Measurements from ENCODE around the gene PTPN22. TPM values are rescaled to one million over a fixed set of nuclear protein-coding genes. Genes with fewer than 3 reads are reported as not detected.

PTPN22 gene
- total and polyA plus RNA-seq, 9 of the 15 experiments (the other 6 are each of a cell fraction or from before 2014, with no cell fraction given): 0.45 to 4.6 (median 1.1) TPM

DNA sequence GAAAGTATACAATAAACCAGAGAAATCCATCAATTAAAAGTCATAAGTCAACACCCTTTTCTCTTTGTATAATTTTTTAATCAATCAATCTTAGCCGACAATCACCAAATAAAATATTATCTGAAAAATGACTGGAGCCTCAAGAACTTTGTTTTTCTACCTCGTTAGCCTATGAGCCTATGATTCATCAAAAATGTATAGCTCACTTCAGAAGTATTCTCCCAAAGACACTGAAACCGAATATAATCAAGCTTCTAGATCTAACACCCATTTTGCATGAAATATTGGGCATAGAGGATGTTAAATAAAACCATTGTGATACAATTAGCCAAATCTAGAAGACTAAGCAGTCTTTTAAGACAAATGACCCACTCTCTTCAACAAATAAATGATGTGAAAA lies 41.5 kb downstream of the PTPN22 start (continued):
- TF ChIP-seq, protein P1, sequence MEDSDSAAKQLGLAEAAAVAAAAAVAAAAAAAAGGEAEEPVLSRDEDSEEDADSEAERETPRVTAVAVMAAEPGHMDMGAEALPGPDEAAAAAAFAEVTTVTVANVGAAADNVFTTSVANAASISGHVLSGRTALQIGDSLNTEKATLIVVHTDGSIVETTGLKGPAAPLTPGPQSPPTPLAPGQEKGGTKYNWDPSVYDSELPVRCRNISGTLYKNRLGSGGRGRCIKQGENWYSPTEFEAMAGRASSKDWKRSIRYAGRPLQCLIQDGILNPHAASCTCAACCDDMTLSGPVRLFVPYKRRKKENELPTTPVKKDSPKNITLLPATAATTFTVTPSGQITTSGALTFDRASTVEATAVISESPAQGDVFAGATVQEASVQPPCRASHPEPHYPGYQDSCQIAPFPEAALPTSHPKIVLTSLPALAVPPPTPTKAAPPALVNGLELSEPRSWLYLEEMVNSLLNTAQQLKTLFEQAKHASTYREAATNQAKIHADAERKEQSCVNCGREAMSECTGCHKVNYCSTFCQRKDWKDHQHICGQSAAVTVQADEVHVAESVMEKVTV (CRISPR knock-in tag; IDR thresholded peaks at IDR 0.05): no peak
- TF ChIP-seq ZNF121 (CRISPR knock-in tag; conservative IDR thresholded peaks at IDR 0.05) (no peak), XRCC5 (IDR thresholded peaks at IDR 0.05; ENCODE audit: low read depth, low read length) (no peak), DPF2 (IDR thresholded peaks at IDR 0.05) (0 out of 2 replicates have a peak, but pooled peaks have one; percentile 21), ZNF134 (CRISPR knock-in tag; conservative IDR thresholded peaks at IDR 0.05) (no peak), SNIP1 (IDR thresholded peaks at IDR 0.05; ENCODE audit: low read depth) (no peak), EGR1 (conservative IDR thresholded peaks at IDR 0.05) (no peak), ZNF696 (CRISPR knock-in tag; conservative IDR thresholded peaks at IDR 0.05) (no peak), NFXL1 (CRISPR knock-in tag; IDR thresholded peaks at IDR 0.05) (no peak), CBFA2T3 (IDR thresholded peaks at IDR 0.05) (no peak), ZNF23 (CRISPR knock-in tag; IDR thresholded peaks at IDR 0.05) (no peak), ZNF217 (CRISPR knock-in tag; IDR thresholded peaks at IDR 0.05) (no peak), CC2D1A (IDR thresholded peaks at IDR 0.05) (no peak), ZNF695 (CRISPR knock-in tag; IDR thresholded peaks at IDR 0.05) (no peak), ZC3H4 (CRISPR knock-in tag; IDR thresholded peaks at IDR 0.05; ENCODE audit: borderline replicate concordance) (no peak), MAFF (IDR thresholded peaks at IDR 0.05; ENCODE audit: low read length) (0 out of 2 replicates have a peak, but pooled peaks have one; percentile 20), WHSC1 (IDR thresholded peaks at IDR 0.05; ENCODE audit: low read length) (no peak), SNRNP70 (optimal IDR thresholded peaks at IDR 0.05; ENCODE audit: low read depth, low read length) (no peak), RBM34 (IDR thresholded peaks at IDR 0.05; ENCODE audit: borderline replicate concordance, insufficient read depth, low read length) (no peak), HLTF (IDR thresholded peaks at IDR 0.05) (no peak), TRIM28 (IDR thresholded peaks at IDR 0.05) (no peak)
- TF ChIP-seq, protein P2, sequence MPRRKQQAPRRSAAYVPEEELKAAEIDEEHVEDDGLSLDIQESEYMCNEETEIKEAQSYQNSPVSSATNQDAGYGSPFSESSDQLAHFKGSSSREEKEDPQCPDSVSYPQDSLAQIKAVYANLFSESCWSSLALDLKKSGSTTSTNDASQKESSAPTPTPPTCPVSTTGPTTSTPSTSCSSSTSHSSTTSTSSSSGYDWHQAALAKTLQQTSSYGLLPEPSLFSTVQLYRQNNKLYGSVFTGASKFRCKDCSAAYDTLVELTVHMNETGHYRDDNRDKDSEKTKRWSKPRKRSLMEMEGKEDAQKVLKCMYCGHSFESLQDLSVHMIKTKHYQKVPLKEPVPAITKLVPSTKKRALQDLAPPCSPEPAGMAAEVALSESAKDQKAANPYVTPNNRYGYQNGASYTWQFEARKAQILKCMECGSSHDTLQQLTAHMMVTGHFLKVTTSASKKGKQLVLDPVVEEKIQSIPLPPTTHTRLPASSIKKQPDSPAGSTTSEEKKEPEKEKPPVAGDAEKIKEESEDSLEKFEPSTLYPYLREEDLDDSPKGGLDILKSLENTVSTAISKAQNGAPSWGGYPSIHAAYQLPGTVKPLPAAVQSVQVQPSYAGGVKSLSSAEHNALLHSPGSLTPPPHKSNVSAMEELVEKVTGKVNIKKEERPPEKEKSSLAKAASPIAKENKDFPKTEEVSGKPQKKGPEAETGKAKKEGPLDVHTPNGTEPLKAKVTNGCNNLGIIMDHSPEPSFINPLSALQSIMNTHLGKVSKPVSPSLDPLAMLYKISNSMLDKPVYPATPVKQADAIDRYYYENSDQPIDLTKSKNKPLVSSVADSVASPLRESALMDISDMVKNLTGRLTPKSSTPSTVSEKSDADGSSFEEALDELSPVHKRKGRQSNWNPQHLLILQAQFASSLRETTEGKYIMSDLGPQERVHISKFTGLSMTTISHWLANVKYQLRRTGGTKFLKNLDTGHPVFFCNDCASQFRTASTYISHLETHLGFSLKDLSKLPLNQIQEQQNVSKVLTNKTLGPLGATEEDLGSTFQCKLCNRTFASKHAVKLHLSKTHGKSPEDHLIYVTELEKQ (CRISPR knock-in tag; IDR thresholded peaks at IDR 0.05): no peak
- TF ChIP-seq, protein P3, sequence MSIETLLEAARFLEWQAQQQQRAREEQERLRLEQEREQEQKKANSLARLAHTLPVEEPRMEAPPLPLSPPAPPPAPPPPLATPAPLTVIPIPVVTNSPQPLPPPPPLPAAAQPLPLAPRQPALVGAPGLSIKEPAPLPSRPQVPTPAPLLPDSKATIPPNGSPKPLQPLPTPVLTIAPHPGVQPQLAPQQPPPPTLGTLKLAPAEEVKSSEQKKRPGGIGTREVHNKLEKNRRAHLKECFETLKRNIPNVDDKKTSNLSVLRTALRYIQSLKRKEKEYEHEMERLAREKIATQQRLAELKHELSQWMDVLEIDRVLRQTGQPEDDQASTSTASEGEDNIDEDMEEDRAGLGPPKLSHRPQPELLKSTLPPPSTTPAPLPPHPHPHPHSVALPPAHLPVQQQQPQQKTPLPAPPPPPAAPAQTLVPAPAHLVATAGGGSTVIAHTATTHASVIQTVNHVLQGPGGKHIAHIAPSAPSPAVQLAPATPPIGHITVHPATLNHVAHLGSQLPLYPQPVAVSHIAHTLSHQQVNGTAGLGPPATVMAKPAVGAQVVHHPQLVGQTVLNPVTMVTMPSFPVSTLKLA (conservative IDR thresholded peaks at IDR 0.05): no peak
- TF ChIP-seq, protein P4, sequence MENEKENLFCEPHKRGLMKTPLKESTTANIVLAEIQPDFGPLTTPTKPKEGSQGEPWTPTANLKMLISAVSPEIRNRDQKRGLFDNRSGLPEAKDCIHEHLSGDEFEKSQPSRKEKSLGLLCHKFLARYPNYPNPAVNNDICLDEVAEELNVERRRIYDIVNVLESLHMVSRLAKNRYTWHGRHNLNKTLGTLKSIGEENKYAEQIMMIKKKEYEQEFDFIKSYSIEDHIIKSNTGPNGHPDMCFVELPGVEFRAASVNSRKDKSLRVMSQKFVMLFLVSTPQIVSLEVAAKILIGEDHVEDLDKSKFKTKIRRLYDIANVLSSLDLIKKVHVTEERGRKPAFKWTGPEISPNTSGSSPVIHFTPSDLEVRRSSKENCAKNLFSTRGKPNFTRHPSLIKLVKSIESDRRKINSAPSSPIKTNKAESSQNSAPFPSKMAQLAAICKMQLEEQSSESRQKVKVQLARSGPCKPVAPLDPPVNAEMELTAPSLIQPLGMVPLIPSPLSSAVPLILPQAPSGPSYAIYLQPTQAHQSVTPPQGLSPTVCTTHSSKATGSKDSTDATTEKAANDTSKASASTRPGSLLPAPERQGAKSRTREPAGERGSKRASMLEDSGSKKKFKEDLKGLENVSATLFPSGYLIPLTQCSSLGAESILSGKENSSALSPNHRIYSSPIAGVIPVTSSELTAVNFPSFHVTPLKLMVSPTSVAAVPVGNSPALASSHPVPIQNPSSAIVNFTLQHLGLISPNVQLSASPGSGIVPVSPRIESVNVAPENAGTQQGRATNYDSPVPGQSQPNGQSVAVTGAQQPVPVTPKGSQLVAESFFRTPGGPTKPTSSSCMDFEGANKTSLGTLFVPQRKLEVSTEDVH (IDR thresholded peaks at IDR 0.05; ENCODE audit: low read depth, partially characterized antibody): no peak

Data from K562 (cell line).